GM12891 (cell line): Measurements from ENCODE around the gene MYL10.
A peak's percentile ranks its signal among the peaks of the same experiment; 100 is the strongest.
"Not testable (repeated sequence)": the region's sequence is repeated elsewhere in the genome, so short reads cannot be mapped to it uniquely, and the experiment has no call there.

Source experiments
- DNase-seq: peaks from one replicate; pipeline ENCODE4 v3.0.0; 2011; ENCODE audit warnings: low spot score; ENCODE audit not compliant: insufficient read length
- FAIRE-seq: peaks from 2 replicates; lab custom pipeline; 2011; peaks lifted over from hg19 to GRCh38; lab: Jason Lieb, UNC
- PAX5 ChIP-seq: IDR thresholded peaks from 2 replicates; pipeline ENCODE4 v1.6.1; 2011; ENCODE audit warnings: low read length, moderate library complexity, mild to moderate bottlenecking; ENCODE audit not compliant: insufficient read depth, severe bottlenecking
- POLR2A ChIP-seq: IDR thresholded peaks from 2 replicates; pipeline ENCODE4 v1.6.1; 2011; ENCODE audit warnings: low read depth, low read length, control low read depth
- POLR2AphosphoS5 ChIP-seq: IDR thresholded peaks from 2 replicates; pipeline ENCODE4 v1.6.1; 2011; ENCODE audit warnings: low read depth, low read length, control low read depth
- POU2F2 ChIP-seq: IDR thresholded peaks from 2 replicates; pipeline ENCODE4 v1.6.1; 2011; ENCODE audit warnings: low read depth, mild to moderate bottlenecking, control low read depth, low read length, moderate library complexity
- SPI1 ChIP-seq: IDR thresholded peaks from 2 replicates; pipeline ENCODE4 v1.6.1; 2011; ENCODE audit warnings: low read depth, low read length, control low read depth
- TAF1 ChIP-seq: IDR thresholded peaks from 2 replicates; pipeline ENCODE4 v1.6.1; 2011; ENCODE audit warnings: low read depth, low read length, control low read depth

Gene MYL10

DNA sequence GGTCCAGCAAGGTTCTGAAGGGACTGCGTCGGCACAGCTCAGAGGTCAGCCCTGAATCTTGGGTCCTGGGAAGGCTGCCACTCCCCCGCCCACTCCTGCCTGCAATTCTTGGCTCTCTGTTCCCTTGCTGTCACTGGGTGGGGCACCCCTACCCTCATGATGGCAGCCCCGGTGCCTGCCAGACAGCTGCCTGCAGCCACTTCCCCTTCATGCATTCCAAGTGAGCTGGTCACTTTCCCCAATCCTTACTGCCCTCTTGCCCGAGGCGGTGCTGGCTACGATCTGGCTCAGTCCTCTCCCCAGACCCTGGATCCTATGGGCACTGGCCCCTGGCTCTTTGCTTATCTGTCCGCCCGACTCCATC is 14.2 kb downstream of the MYL10 start:
- FAIRE-seq (no peak), DNase-seq (no peak)
- TF ChIP-seq POLR2AphosphoS5 (no peak), SPI1 (no peak), TAF1 (no peak), PAX5 (no peak), POLR2A (no peak), POU2F2 (no peak)

GRCh38 chr7:101614098-101614938 is 14.8 kb downstream of the MYL10 start:
- no peak for DNase-seq
- FAIRE-seq, result no peak
- TF ChIP-seq SPI1 (no peak), PAX5 (no peak), POLR2A (no peak), POLR2AphosphoS5 (no peak), TAF1 (no peak), POU2F2 (no peak)

DNA sequence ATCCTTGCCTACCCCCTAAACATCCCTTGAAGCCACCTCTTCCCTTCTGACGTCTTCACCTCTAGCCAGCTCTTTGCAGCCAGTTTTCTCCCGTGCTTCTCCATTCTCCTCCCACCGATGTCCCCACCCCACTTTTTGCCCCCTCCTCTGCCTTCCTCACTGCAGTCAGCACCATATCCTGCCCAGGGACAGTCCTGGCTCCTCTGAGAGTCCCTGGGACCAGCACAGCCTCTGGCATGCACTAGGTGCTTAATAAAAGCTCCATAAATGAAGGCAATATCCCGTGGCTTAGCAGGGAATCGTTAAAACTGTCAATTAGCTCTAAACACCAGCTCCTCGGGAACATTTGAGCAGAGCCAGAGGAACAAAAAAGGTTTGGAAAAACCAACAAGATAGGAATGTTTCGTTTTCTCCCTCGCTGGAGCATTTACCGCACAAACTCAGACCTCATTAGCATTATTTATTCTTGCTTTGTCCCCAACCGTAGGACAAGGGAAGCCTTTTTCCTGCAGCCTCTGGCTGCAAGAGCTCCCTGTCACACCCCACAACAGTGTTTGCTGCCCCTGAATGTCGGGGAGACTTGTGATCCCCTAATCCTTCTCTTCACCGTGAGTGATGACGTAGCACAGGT is 16.1 kb downstream of the MYL10 start:
- FAIRE-seq (no peak), DNase-seq (no peak)
- TF ChIP-seq SPI1 (no peak), POLR2A (no peak), PAX5 (no peak), POLR2AphosphoS5 (no peak), POU2F2 (no peak), TAF1 (no peak)

DNA sequence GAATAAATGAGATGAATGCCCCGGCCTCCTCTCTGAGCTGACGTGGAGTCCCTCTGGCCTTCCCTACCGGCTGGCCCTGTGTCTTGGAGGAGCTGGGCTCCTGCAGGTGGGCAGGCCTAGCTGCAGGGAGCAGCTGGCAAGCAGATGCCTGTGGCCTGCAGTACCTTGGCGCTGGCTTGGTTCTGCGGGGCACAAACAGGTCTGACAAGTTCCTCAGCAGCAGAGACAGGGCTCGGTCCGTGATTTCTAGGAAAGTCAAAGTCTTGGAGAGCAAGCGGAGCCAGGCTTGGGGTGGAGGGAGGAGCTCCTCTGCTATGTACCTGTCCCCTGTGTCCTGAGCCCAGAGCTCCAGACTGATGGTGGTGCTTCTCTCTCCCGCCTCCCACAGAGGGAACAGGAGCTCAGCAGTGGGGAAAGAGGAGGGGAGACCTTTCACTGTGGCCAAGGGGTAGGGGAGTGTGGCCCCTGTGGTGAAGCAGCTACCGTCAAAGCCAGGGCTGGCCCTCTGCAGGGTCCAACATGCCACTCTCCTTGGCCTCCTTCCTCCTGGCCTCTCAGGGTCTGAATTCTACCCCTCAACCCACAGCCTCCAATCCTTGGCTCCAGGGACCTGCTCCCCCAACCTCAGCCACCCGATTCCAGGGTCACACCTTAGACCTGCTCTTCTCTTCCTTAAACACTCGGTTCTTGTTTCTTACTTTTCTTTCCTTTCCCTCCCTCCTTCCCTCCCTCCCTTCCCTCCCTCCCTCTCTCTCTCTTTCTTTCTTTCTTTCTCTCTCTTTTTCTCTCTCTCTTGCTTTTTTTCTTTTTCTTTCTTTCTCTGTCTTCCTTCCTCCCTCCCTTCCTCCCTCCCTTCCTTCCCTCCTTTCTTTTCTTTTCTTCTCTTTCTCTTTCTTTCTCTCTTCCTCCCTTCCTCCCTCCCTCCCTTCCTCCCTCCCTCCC is 20.1 kb downstream of the MYL10 start:
- TF ChIP-seq TAF1, result no peak
- TF ChIP-seq PAX5, result no peak
- TF ChIP-seq POLR2A, result no peak
- no peak for TF ChIP-seq SPI1
- TF ChIP-seq POU2F2, result no peak
- TF ChIP-seq POLR2AphosphoS5, result no peak
- no peak for FAIRE-seq
- DNase-seq, result no peak

- TF ChIP-seq TAF1, result no peak
- TF ChIP-seq POU2F2, result no peak
- TF ChIP-seq SPI1, result no peak
- no peak for TF ChIP-seq PAX5
- TF ChIP-seq POLR2A, result no peak
- no peak for TF ChIP-seq POLR2AphosphoS5
- FAIRE-seq (no peak), DNase-seq (no peak)
These were observed 22.6 kb downstream of the MYL10 start for GRCh38 chr7:101606498-101606923.

GRCh38 chr7:101605611-101606497 is 23.2 kb downstream of the MYL10 start:
- TF ChIP-seq SPI1 (no peak), POLR2A (no peak), PAX5 (no peak), POLR2AphosphoS5 (no peak), TAF1 (no peak), POU2F2 (no peak)
- FAIRE-seq, result no peak
- no peak for DNase-seq

DNA sequence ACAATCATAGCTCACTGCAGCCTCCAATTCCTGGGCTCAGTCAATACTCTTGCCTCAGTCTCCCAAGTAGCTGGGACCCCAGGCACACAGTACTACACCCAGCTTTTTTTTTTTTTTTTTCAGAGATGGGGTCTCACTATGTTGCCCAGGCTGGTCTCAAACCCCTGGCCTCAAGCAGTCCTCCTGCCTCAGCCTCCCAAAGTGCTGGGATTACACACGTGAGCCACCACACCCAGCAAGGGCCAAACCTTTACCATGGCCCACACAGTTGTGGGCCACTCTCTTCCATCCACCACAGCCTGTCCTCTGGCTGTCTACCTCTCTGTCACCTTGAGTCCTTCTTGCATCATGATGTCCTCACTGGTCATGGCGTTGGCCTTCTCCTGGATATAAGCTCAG is 24.2 kb downstream of the MYL10 start:
- not testable (repeated sequence) for FAIRE-seq, DNase-seq

DNA sequence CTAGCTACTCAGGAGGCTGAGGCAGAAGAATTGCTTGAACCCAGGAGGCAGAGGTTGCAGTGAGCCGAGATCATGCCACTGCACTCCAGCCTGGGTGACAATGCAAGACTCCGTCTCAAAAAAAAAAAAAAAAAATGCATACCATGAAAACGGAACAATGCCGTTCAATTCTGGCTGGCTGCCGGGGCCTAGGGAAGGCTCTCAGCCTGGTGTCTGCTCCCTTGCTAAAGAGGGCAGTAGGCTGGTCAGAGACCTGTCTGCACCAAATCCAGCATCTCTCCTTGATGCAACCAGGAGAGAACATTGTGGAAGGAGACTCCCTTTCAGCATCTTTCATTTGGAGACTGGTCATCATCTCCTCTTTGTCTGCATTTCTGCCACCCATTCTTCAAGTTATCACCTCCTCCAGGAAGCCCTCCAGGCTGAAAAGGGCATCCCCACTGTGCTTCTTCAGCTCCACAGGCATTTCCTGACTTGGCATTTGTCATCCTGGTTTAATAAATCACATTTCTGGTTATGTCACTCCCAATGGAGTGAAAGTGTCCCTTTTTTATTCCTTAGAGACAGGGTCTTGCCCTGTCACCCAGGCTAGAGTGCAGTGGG is 24.7 kb downstream of the MYL10 start:
- DNase-seq, result no peak
- no peak for FAIRE-seq
- no peak for TF ChIP-seq POU2F2

DNA sequence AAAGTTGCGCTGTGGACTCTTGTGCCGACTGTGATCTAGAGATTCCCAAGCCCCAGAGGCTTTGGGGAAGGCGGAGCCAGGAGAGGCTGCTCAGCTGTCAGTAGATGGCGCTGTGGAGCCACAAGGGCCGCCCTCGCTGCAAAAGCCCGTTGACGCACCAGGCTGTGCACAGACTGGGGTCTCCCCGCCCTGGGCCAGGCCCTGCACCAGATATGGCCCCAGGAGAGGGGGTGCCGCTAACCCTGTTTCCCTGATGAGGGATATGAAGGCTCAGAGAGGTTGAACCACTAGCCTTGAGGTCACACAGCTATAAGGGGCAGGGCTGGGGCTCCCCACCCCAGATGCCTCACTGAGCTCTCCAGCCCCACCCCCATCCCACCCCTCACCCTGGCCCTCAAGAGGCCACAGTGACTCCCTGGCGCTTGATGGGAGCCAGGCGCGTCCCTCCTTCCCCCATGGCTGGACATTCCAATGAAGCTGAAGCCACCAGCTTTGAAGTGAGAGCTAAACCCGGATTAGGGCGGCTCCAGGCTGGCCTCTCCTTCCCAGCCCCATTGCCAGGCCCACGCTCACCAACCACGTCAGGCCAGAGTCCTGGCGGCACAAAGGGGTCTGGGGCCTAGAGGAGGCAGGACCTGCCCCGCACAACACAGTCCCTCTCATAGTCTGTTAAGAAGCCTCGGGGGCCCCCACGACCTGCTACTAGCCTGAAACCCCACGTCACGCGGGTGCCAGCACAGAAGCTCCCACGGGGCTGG is 26.4 kb downstream of the MYL10 start:
- no peak for TF ChIP-seq SPI1
- TF ChIP-seq POU2F2, result no peak
- no peak for TF ChIP-seq TAF1
- no peak for TF ChIP-seq PAX5
- no peak for TF ChIP-seq POLR2AphosphoS5
- no peak for TF ChIP-seq POLR2A
- DNase-seq (peak; percentile 83), FAIRE-seq (peak; percentile 84)
